Caco-2 (cell line): ENCODE measurements around the gene C20orf204. TPM values are rescaled to one million over a fixed set of nuclear protein-coding genes. Genes with fewer than 3 reads are reported as not detected.
A peak's percentile ranks its signal among the peaks of the same experiment; 100 is the strongest.

Experiments used
- Bru-seq: library from RNA; stranded (reverse); fragments of 400-500 nt; gene quantifications from one replicate; lab custom pipeline; 2021; lab: Mats Ljungman, UMichigan
- BruChase-seq, 2 experiments: library from RNA; stranded (reverse); fragments of 400-500 nt; gene quantifications; one replicate each; lab custom pipeline; 2021; lab: Mats Ljungman, UMichigan
- BruUV-seq: library from RNA; stranded (reverse); fragments of 400-500 nt; replicated peaks from 2 replicates; lab custom pipeline; 2021; lab: Mats Ljungman, UMichigan
- CTCF ChIA-PET: fragments of 300-600 bp; sonication (Branson Sonifier 250); formaldehyde crosslinking; loops from one replicate; lab custom pipeline; 2022; ENCODE audit warnings: antibody characterized with exemption; lab: Charles Lee
- POLR2A ChIA-PET: fragments of 300-600 bp; sonication (Branson Sonifier 250); formaldehyde crosslinking; loops from one replicate; lab custom pipeline; 2022; ENCODE audit warnings: antibody characterized with exemption; lab: Charles Lee
- DNase-seq, 2 experiments: peaks; one replicate each; pipeline versions ENCODE4 v3.0.0 to v3.0.0-alpha.2; 2020 to 2022
- H3K27me3 ChIP-seq: replicated peaks from 2 replicates; pipeline ENCODE4 v1.6.0; 2011; ENCODE audit warnings: low read length; ENCODE audit not compliant: control insufficient read depth, insufficient read depth
- H3K36me3 ChIP-seq: 2 replicates; pipeline ENCODE4 v1.5.1; 2011; ENCODE audit warnings: low read length; ENCODE audit not compliant: control insufficient read depth, insufficient read depth
- H3K4me1 ChIP-seq: fragments of 250-450 bp; sonication (Bioruptor Pico); 2 replicates; pipeline ENCODE4 v1.5.1; 2020; ENCODE audit warnings: mild to moderate bottlenecking
- H3K4me3 ChIP-seq: 2 replicates; pipeline ENCODE4 v1.5.1; 2011; ENCODE audit warnings: low read depth, mild to moderate bottlenecking, control low read depth, low read length
- H3K9me3 ChIP-seq: fragments of 250-450 bp; sonication (Bioruptor Pico); 2 replicates; pipeline ENCODE4 v1.5.1; 2020; ENCODE audit warnings: mild to moderate bottlenecking, moderate library complexity
- H3K27ac Mint-ChIP-seq: one replicate; pipeline ENCODE4 v1.8.0; 2022; ENCODE audit warnings: mixed read lengths; ENCODE audit not compliant: unreplicated experiment
- H3K27me3 Mint-ChIP-seq: one replicate; pipeline ENCODE4 v1.8.0; 2022; ENCODE audit warnings: mixed read lengths; ENCODE audit not compliant: insufficient read depth, unreplicated experiment
- H3K36me3 Mint-ChIP-seq: one replicate; pipeline ENCODE4 v1.8.0; 2022; ENCODE audit warnings: mild to moderate bottlenecking, mixed read lengths; ENCODE audit not compliant: insufficient read depth, unreplicated experiment
- H3K4me1 Mint-ChIP-seq: one replicate; pipeline ENCODE4 v1.8.0; 2022; ENCODE audit warnings: low read depth, mixed read lengths; ENCODE audit not compliant: unreplicated experiment
- H3K4me3 Mint-ChIP-seq: one replicate; pipeline ENCODE4 v1.8.0; 2022; ENCODE audit warnings: mild to moderate bottlenecking, moderate library complexity, mixed read lengths; ENCODE audit not compliant: unreplicated experiment
- H3K9me3 Mint-ChIP-seq: one replicate; pipeline ENCODE4 v1.8.0; 2022; ENCODE audit warnings: mixed read lengths; ENCODE audit not compliant: unreplicated experiment
- CTCF ChIP-seq, 2 experiments: fragments of 200-600 bp in 1 of 2; IDR thresholded peaks; 1 replicate in 1 of 2; 2 replicates in 1 of 2; pipeline versions ENCODE4 v1.5.1 to v1.8.0; 2011 to 2022; ENCODE audit warnings: antibody characterized with exemption in 1 of 2, control low read depth in 1 of 2, inconsistent platforms in 1 of 2, low read depth in 1 of 2, low read length in 1 of 2, mild to moderate bottlenecking in 1 of 2, moderate library complexity in 1 of 2; ENCODE audit not compliant: insufficient read depth in 1 of 2, severe bottlenecking in 1 of 2, unreplicated experiment in 1 of 2
- intact Hi-C: fragments of 100-400 bp; cut with micrococcal nuclease; formaldehyde crosslinking; loops from one replicate; pipeline ENCODE4 v1.10.0; 2022; ENCODE audit not compliant: unreplicated experiment
- long read RNA-seq: library from polyadenylated mRNA; stranded (forward); transcript quantifications from one replicate; pipeline ENCODE4 v2.0.0, GENCODE V29; 2022
- total RNA-seq: library from RNA; stranded (reverse); gene quantifications from 2 replicates; pipeline ENCODE4 v1.2.3, GENCODE V29; 2022

Gene C20orf204
- total RNA-seq, result 3.2 and 3.3 TPM in 2 replicates
- Bru-seq, nascent RNA, result percentile 43 among the genes with signal in this experiment
- BruChase-seq, experiment 1, labeled RNA remaining after a 2-hour chase, result percentile 44 among the genes with signal in this experiment
- BruChase-seq, experiment 2, labeled RNA remaining after a 6-hour chase, result percentile 53 among the genes with signal in this experiment
- long read RNA-seq, result 0 reads

- ChIA-PET CTCF (interaction anchor here (0.5 to 6.2 kb wide), 4 partner anchors 12 to 66 kb away, joined by 4 to 101 read pairs (median 5); partner anchors contain the start of genes PRPF6 and TCEA2), POLR2A (no interaction called here)
- no peak for TF ChIP-seq CTCF (IDR thresholded peaks at IDR 0.05; ENCODE audit: insufficient read depth in 1 of 2, low read depth in 1 of 2, low read length in 1 of 2, severe bottlenecking in 1 of 2, unreplicated experiment in 1 of 2)
- DNase-seq, result peak; percentile 39 to 59
- no peak within 1 kb of the TSS for H3K4me3 Mint-ChIP-seq
- intact Hi-C loops, result no loop called here
- no peaks in the 10 kb centered on the region for H3K9me3 ChIP-seq
- peaks cover 30% of the 10 kb centered on the region for H3K4me1 ChIP-seq
- peaks cover 3% of the 10 kb centered on the region for H3K27me3 Mint-ChIP-seq
- peaks cover 4% of the 10 kb centered on the region for H3K4me1 Mint-ChIP-seq
- no peak within 1 kb of the TSS for H3K4me3 ChIP-seq
- H3K9me3 Mint-ChIP-seq, result no peaks in the 10 kb centered on the region
- H3K36me3 ChIP-seq, result peaks cover 6% of the 10 kb centered on the region; the same call in 1 of the 2 replicates
- peak within 1 kb of the TSS; percentile 68 for H3K27ac Mint-ChIP-seq
- H3K36me3 Mint-ChIP-seq, result peaks cover 82% of the 10 kb centered on the region
- H3K27me3 ChIP-seq, result no peaks in the 10 kb centered on the region
- no TSS peak for BruUV-seq
Observed at GRCh38 chr20:64035933-64036345, at the start of gene C20orf204. TSS of gene C20orf204 (plus strand) at chr20:64036182. CDS start at chr20:64036324, 142 bp downstream.

- CTCF ChIA-PET, result interaction anchor here (2.5 to 3.2 kb wide), 2 partner anchors 20 to 38 kb away, joined by 9 to 18 read pairs; partner anchors contain the start of gene PRPF6
- Histone ChIP-seq H3K4me3 (no peak overlapping the region), H3K9me3 (no peaks in the 10 kb centered on the region), H3K4me1 (peaks cover 14% of the 10 kb centered on the region), H3K36me3 (peaks cover 31% of the 10 kb centered on the region), H3K27me3 (no peaks in the 10 kb centered on the region)
- Mint-ChIP-seq H3K9me3 (no peaks in the 10 kb centered on the region), H3K27ac (no peak overlapping the region), H3K4me3 (no peak overlapping the region), H3K36me3 (peaks cover 100% of the 10 kb centered on the region), H3K27me3 (no peaks in the 10 kb centered on the region), H3K4me1 (no peaks in the 10 kb centered on the region)
- intact Hi-C loops, result no loop called here
- TF ChIP-seq CTCF (IDR thresholded peaks at IDR 0.05; ENCODE audit: insufficient read depth in 1 of 2, low read depth in 1 of 2, low read length in 1 of 2, severe bottlenecking in 1 of 2, unreplicated experiment in 1 of 2), result no peak
- no TSS peak for BruUV-seq
- no peak for DNase-seq
- POLR2A ChIA-PET, result interaction anchor here (0.6 kb wide), 1 partner anchor 43 kb away, joined by 8 read pairs; no protein-coding TSS in a partner anchor
Observed at GRCh38 chr20:64000906-64001305, 35.1 kb upstream of the C20orf204 start.

- no TSS peak for BruUV-seq
- no peak for DNase-seq
- Histone ChIP-seq H3K27me3 (no peaks in the 10 kb centered on the region), H3K4me1 (peaks cover 14% of the 10 kb centered on the region), H3K4me3 (no peak overlapping the region), H3K9me3 (no peaks in the 10 kb centered on the region), H3K36me3 (peaks cover 27% of the 10 kb centered on the region)
- POLR2A ChIA-PET, result interaction anchor here (0.6 kb wide), 2 partner anchors 44 to 74 kb away, joined by 4 to 8 read pairs; no protein-coding TSS in a partner anchor
- Mint-ChIP-seq H3K9me3 (no peaks in the 10 kb centered on the region), H3K36me3 (peaks cover 100% of the 10 kb centered on the region), H3K27ac (no peak overlapping the region), H3K27me3 (no peaks in the 10 kb centered on the region), H3K4me1 (no peaks in the 10 kb centered on the region), H3K4me3 (no peak overlapping the region)
- CTCF ChIA-PET, result interaction anchor here (0.6 to 3.2 kb wide), 4 partner anchors 21 to 101 kb away, joined by 3 to 18 read pairs (median 8); partner anchors contain the start of gene PRPF6
- no peak for TF ChIP-seq CTCF (IDR thresholded peaks at IDR 0.05; ENCODE audit: insufficient read depth in 1 of 2, low read depth in 1 of 2, low read length in 1 of 2, severe bottlenecking in 1 of 2, unreplicated experiment in 1 of 2)
- intact Hi-C loops, result no loop called here
Observed at GRCh38 chr20:64001607-64002011, 34.4 kb upstream of the C20orf204 start.
